GM04504 (cell line): ENCODE results near the gene LRRC23.

ENCODE experiments used
- DNase-seq: peaks from one replicate; pipeline ENCODE4 v3.0.0-alpha.2; 2012; ENCODE audit warnings: low read depth

LRRC23 gene

GRCh38 chr12:6957151-6957701, 52.6 kb downstream of the LRRC23 start:
- DNase-seq: no peak

- DNase-seq: no peak
Observed at GRCh38 chr12:6957741-6958608, 53.4 kb downstream of the LRRC23 start.

- no peak for DNase-seq
Observed at GRCh38 chr12:6958609-6959057, 54.0 kb downstream of the LRRC23 start.

GRCh38 chr12:6959058-6959804, 54.6 kb downstream of the LRRC23 start:
- no peak for DNase-seq

- no peak for DNase-seq
Observed at GRCh38 chr12:6959805-6960592, 55.4 kb downstream of the LRRC23 start.

GRCh38 chr12:6960593-6961277, 56.1 kb downstream of the LRRC23 start:
- no peak for DNase-seq

- no peak for DNase-seq
Observed at GRCh38 chr12:6961278-6961694, 56.7 kb downstream of the LRRC23 start.

GRCh38 chr12:6961695-6962284, 57.2 kb downstream of the LRRC23 start:
- DNase-seq: no peak

- no peak for DNase-seq
Observed at GRCh38 chr12:6962285-6963015, 57.8 kb downstream of the LRRC23 start.

GRCh38 chr12:6963016-6963731, 58.6 kb downstream of the LRRC23 start:
- DNase-seq: no peak
